ENCODE results near the gene ANKRD18A. TPM values are rescaled to one million over a fixed set of nuclear protein-coding genes. Genes with fewer than 3 reads are reported as not detected.
"Not testable (repeated sequence)": the region's sequence is repeated elsewhere in the genome, so short reads cannot be mapped to it uniquely, and the experiment has no call there.

ANKRD18A gene
- total and polyA plus RNA-seq, 10 of the 15 experiments (the other 5 are each of a cell fraction or from before 2014, with no cell fraction given): 0.37 TPM; not detected in 9

- WGBS (ENCODE audit: insufficient coverage, insufficient replicate concordance, low lambda C conversion rate, missing lambda C conversion rate): 57% methylated on average over 1 of the region's 2 CpGs
- DNase-seq (ENCODE audit: low read depth, low spot score); H3K27ac ChIP-seq (ENCODE audit: control insufficient read depth, insufficient read depth); in situ Hi-C loops (cut with MboI); intact Hi-C loops (cut with micrococcal nuclease; ENCODE audit: unreplicated experiment); H3K4me1 ChIP-seq (ENCODE audit: control insufficient read depth, insufficient read depth, low read length); POLR2A ChIA-PET; FAIRE-seq; H3K9me3 ChIP-seq (replicated peaks; ENCODE audit: control insufficient read depth, insufficient read depth, low read length); H4K20me1 ChIP-seq (ENCODE audit: control insufficient read depth, insufficient read depth); CTCF ChIA-PET; SMC1A ChIA-PET (ENCODE audit: uncharacterized antibody, unreplicated experiment); H3K79me2 ChIP-seq (ENCODE audit: control insufficient read depth, insufficient read depth, low read length); H2AFZ ChIP-seq (ENCODE audit: control insufficient read depth, low read depth, low read length); ATAC-seq; BruUV-seq (replicated peaks); H3K9ac ChIP-seq (ENCODE audit: control insufficient read depth, insufficient read depth, low read length); H3K27me3 ChIP-seq (replicated peaks in 1 of 2; ENCODE audit: control insufficient read depth in 2 of 2, insufficient read depth in 2 of 2, low read length in 1 of 2); H3K4me2 ChIP-seq (ENCODE audit: control insufficient read depth, insufficient read depth); H3K4me3 ChIP-seq; RAD21 ChIA-PET (ENCODE audit: unreplicated experiment); H3K36me3 ChIP-seq (ENCODE audit: control insufficient read depth in 2 of 2, insufficient read depth in 2 of 2, low read length in 1 of 2): not testable (repeated sequence)
Observed at GRCh38 chr9:38546497-38547163, 73.8 kb downstream of the ANKRD18A start.

- H3K27me3 ChIP-seq (replicated peaks in 1 of 2; ENCODE audit: control insufficient read depth in 2 of 2, insufficient read depth in 2 of 2, low read length in 1 of 2); intact Hi-C loops (cut with micrococcal nuclease; ENCODE audit: unreplicated experiment); in situ Hi-C loops (cut with MboI); H3K79me2 ChIP-seq (ENCODE audit: control insufficient read depth, insufficient read depth, low read length); H3K36me3 ChIP-seq (ENCODE audit: control insufficient read depth in 2 of 2, insufficient read depth in 2 of 2, low read length in 1 of 2); CTCF ChIA-PET; H3K9ac ChIP-seq (ENCODE audit: control insufficient read depth, insufficient read depth, low read length); H2AFZ ChIP-seq (ENCODE audit: control insufficient read depth, low read depth, low read length); H3K4me2 ChIP-seq (ENCODE audit: control insufficient read depth, insufficient read depth); FAIRE-seq; ATAC-seq; H3K9me3 ChIP-seq (replicated peaks; ENCODE audit: control insufficient read depth, insufficient read depth, low read length); POLR2A ChIA-PET; H4K20me1 ChIP-seq (ENCODE audit: control insufficient read depth, insufficient read depth); SMC1A ChIA-PET (ENCODE audit: uncharacterized antibody, unreplicated experiment); H3K27ac ChIP-seq (ENCODE audit: control insufficient read depth, insufficient read depth); RAD21 ChIA-PET (ENCODE audit: unreplicated experiment); DNase-seq (ENCODE audit: low read depth, low spot score); H3K4me3 ChIP-seq; BruUV-seq (replicated peaks); H3K4me1 ChIP-seq (ENCODE audit: control insufficient read depth, insufficient read depth, low read length): not testable (repeated sequence)
- 54% methylated on average over 5 of the region's 5 CpGs for WGBS (ENCODE audit: insufficient coverage, insufficient replicate concordance, low lambda C conversion rate, missing lambda C conversion rate)
Observed at GRCh38 chr9:38540535-38540934, 79.9 kb downstream of the ANKRD18A start.

Measured in GM12878 (cell line).